ENCODE results near the gene RCAN1.

The RCAN1 gene

DNA sequence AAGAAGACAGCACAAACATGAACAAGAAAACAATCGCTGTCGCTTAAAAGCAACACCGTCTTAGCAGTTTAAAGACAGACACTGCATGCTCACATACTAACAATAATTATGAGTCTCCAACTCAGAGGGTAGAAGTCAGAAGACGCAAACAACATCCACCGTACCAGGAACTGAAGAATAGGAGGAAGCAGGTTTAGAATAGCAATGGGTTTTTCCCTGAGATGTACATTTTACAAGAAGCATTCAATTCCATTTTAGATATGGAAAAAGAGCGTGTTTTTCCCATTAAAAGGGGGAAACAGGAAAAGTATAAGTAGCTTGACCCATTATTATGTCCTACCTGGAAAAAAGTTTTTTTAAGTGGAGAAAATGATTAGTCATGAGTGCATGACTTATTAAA lies 68.4 kb downstream of the RCAN1 start:
- Histone ChIP-seq H3K4me1 (ENCODE audit: control insufficient read depth, insufficient read depth, low read length) (no peaks in the 10 kb centered on the region), H3K36me3 (ENCODE audit: control insufficient read depth in 2 of 2, insufficient read depth in 1 of 2, low read length in 2 of 2) (no peaks in the 10 kb centered on the region), H3K27ac (ENCODE audit: extremely low read depth, low read depth, low read length) (no peak overlapping the region), H3K9me3 (ENCODE audit: control insufficient read depth, insufficient read depth, low read depth, low read length) (no peaks in the 10 kb centered on the region), H3K4me3 (ENCODE audit: low read depth, low read length) (no peak overlapping the region)
- ChIA-PET CTCF (interaction anchor here (0.6 to 0.7 kb wide), 2 partner anchors 9 to 107 kb away, joined by 3 read pairs; no protein-coding TSS in a partner anchor), POLR2A (no interaction called here)
- TF ChIP-seq TCF7L2 (IDR thresholded peaks at IDR 0.05; ENCODE audit: borderline replicate concordance, low read depth, low read length) (no peak), ZFHX2 (tag by site-specific recombination; conservative IDR thresholded peaks at IDR 0.05) (no peak), ZNF626 (tag by site-specific recombination; IDR thresholded peaks at IDR 0.05) (no peak), FEZF1 (tag by site-specific recombination; IDR thresholded peaks at IDR 0.05) (no peak), GLIS2 (tag by site-specific recombination; IDR thresholded peaks at IDR 0.05) (no peak), ZNF335 (tag by site-specific recombination; conservative IDR thresholded peaks at IDR 0.05) (no peak), ZNF433 (tag by site-specific recombination; IDR thresholded peaks at IDR 0.05; ENCODE audit: low read depth) (no peak), ZEB2 (tag by site-specific recombination; IDR thresholded peaks at IDR 0.05) (no peak)
- TF ChIP-seq, protein P1, sequence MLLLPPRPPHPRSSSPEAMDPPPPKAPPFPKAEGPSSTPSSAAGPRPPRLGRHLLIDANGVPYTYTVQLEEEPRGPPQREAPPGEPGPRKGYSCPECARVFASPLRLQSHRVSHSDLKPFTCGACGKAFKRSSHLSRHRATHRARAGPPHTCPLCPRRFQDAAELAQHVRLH (tag by site-specific recombination; IDR thresholded peaks at IDR 0.05) = no peak
- TF ChIP-seq, protein P2, sequence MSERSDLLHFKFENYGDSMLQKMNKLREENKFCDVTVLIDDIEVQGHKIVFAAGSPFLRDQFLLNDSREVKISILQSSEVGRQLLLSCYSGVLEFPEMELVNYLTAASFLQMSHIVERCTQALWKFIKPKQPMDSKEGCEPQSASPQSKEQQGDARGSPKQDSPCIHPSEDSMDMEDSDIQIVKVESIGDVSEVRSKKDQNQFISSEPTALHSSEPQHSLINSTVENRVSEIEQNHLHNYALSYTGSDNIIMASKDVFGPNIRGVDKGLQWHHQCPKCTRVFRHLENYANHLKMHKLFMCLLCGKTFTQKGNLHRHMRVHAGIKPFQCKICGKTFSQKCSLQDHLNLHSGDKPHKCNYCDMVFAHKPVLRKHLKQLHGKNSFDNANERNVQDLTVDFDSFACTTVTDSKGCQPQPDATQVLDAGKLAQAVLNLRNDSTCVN (tag by site-specific recombination; optimal IDR thresholded peaks at IDR 0.05) = no peak
- TF ChIP-seq, protein P3, sequence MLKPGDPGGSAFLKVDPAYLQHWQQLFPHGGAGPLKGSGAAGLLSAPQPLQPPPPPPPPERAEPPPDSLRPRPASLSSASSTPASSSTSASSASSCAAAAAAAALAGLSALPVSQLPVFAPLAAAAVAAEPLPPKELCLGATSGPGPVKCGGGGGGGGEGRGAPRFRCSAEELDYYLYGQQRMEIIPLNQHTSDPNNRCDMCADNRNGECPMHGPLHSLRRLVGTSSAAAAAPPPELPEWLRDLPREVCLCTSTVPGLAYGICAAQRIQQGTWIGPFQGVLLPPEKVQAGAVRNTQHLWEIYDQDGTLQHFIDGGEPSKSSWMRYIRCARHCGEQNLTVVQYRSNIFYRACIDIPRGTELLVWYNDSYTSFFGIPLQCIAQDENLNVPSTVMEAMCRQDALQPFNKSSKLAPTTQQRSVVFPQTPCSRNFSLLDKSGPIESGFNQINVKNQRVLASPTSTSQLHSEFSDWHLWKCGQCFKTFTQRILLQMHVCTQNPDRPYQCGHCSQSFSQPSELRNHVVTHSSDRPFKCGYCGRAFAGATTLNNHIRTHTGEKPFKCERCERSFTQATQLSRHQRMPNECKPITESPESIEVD (tag by site-specific recombination; IDR thresholded peaks at IDR 0.05) = no peak
- TF ChIP-seq, protein P4, sequence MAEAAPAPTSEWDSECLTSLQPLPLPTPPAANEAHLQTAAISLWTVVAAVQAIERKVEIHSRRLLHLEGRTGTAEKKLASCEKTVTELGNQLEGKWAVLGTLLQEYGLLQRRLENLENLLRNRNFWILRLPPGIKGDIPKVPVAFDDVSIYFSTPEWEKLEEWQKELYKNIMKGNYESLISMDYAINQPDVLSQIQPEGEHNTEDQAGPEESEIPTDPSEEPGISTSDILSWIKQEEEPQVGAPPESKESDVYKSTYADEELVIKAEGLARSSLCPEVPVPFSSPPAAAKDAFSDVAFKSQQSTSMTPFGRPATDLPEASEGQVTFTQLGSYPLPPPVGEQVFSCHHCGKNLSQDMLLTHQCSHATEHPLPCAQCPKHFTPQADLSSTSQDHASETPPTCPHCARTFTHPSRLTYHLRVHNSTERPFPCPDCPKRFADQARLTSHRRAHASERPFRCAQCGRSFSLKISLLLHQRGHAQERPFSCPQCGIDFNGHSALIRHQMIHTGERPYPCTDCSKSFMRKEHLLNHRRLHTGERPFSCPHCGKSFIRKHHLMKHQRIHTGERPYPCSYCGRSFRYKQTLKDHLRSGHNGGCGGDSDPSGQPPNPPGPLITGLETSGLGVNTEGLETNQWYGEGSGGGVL (tag by site-specific recombination; IDR thresholded peaks at IDR 0.05) = no peak
- TF ChIP-seq, protein P5, sequence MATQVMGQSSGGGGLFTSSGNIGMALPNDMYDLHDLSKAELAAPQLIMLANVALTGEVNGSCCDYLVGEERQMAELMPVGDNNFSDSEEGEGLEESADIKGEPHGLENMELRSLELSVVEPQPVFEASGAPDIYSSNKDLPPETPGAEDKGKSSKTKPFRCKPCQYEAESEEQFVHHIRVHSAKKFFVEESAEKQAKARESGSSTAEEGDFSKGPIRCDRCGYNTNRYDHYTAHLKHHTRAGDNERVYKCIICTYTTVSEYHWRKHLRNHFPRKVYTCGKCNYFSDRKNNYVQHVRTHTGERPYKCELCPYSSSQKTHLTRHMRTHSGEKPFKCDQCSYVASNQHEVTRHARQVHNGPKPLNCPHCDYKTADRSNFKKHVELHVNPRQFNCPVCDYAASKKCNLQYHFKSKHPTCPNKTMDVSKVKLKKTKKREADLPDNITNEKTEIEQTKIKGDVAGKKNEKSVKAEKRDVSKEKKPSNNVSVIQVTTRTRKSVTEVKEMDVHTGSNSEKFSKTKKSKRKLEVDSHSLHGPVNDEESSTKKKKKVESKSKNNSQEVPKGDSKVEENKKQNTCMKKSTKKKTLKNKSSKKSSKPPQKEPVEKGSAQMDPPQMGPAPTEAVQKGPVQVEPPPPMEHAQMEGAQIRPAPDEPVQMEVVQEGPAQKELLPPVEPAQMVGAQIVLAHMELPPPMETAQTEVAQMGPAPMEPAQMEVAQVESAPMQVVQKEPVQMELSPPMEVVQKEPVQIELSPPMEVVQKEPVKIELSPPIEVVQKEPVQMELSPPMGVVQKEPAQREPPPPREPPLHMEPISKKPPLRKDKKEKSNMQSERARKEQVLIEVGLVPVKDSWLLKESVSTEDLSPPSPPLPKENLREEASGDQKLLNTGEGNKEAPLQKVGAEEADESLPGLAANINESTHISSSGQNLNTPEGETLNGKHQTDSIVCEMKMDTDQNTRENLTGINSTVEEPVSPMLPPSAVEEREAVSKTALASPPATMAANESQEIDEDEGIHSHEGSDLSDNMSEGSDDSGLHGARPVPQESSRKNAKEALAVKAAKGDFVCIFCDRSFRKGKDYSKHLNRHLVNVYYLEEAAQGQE (tag by site-specific recombination; IDR thresholded peaks at IDR 0.05) = no peak
- TF ChIP-seq, protein P6, sequence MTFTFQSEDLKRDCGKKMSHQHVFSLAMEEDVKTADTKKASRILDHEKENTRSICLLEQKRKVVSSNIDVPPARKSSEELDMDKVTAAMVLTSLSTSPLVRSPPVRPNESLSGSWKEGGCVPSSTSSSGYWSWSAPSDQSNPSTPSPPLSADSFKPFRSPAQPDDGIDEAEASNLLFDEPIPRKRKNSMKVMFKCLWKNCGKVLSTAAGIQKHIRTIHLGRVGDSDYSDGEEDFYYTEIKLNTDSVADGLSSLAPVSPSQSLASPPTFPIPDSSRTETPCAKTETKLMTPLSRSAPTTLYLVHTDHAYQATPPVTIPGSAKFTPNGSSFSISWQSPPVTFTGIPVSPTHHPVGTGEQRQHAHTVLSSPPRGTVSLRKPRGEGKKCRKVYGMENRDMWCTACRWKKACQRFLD (tag by site-specific recombination; IDR thresholded peaks at IDR 0.05) = no peak
